Stimulated activated CD4-positive, alpha-beta T cell treated with anti-CD3 and anti-CD28 coated beads, Interleukin-2, amount 100 ng/mL, for 24 hours (primary cell): ENCODE data around the gene AGMAT.
A peak's percentile ranks its signal among the peaks of the same experiment; 100 is the strongest.

ENCODE experiments used
- DNase-seq, 2 donors: peaks; one replicate each; pipeline ENCODE4 v3.0.0-alpha.2; 2020

Gene AGMAT

GRCh38 chr1:15558516-15558915 is 26.3 kb downstream of the AGMAT start:
- DNase-seq: no peak

GRCh38 chr1:15557594-15557993 is 27.3 kb downstream of the AGMAT start:
- no peak for DNase-seq

GRCh38 chr1:15557008-15557407 is 27.8 kb downstream of the AGMAT start:
- DNase-seq: no peak

GRCh38 chr1:15550573-15550972 is 34.3 kb downstream of the AGMAT start:
- no peak for DNase-seq

- DNase-seq: no peak
Measured at GRCh38 chr1:15546641-15547040, 38.2 kb downstream of the AGMAT start.

- no peak for DNase-seq
Measured at GRCh38 chr1:15543589-15544568, 41.0 kb downstream of the AGMAT start.

GRCh38 chr1:15543251-15543588 is 41.6 kb downstream of the AGMAT start:
- DNase-seq: no peak

GRCh38 chr1:15542388-15543250 is 42.2 kb downstream of the AGMAT start:
- no peak for DNase-seq

- no peak for DNase-seq
Measured at GRCh38 chr1:15541231-15541792, 43.5 kb downstream of the AGMAT start.

- DNase-seq: no peak
Measured at GRCh38 chr1:15540186-15540585, 44.7 kb downstream of the AGMAT start.

GRCh38 chr1:15538771-15539170 is 46.1 kb downstream of the AGMAT start:
- no peak for DNase-seq

GRCh38 chr1:15531682-15532081 is 53.2 kb downstream of the AGMAT start:
- no peak for DNase-seq

GRCh38 chr1:15531003-15531402 is 53.8 kb downstream of the AGMAT start:
- no peak for DNase-seq

- peak; percentile 95 to 97 for DNase-seq
Measured at GRCh38 chr1:15526490-15527339, 58.1 kb downstream of the AGMAT start, which contains the start of gene DNAJC16. DNAJC16 (plus strand) TSS chr1:15526848; CDS start chr1:15529106, 2,258 bp downstream.

GRCh38 chr1:15526021-15526489 is 58.8 kb downstream of the AGMAT start:
- peak in 1 of 2 donors; percentile 22 for DNase-seq

- peak in 1 of 2 donors; percentile 21 for DNase-seq
Measured at GRCh38 chr1:15525050-15526020, 59.5 kb downstream of the AGMAT start.

- DNase-seq: peak; percentile 100
Measured at GRCh38 chr1:15524283-15525049, 60.4 kb downstream of the AGMAT start.

- DNase-seq: no peak
Measured at GRCh38 chr1:15524021-15524282, 60.9 kb downstream of the AGMAT start, which contains the start of gene CASP9. CASP9 (minus strand) TSS chr1:15524215; CDS start chr1:15524200, 15 bp downstream.

GRCh38 chr1:15523104-15524020 is 61.5 kb downstream of the AGMAT start:
- DNase-seq: no peak
